ENCODE measurements around the gene SLC2A13. TPM values are rescaled to one million over a fixed set of nuclear protein-coding genes. Genes with fewer than 3 reads are reported as not detected.

Gene SLC2A13
- total and polyA plus RNA-seq, 10 of the 15 experiments (the other 5 are each of a cell fraction or from before 2014, with no cell fraction given) = 0.05 to 3.7 (median 0.25) TPM

DNA sequence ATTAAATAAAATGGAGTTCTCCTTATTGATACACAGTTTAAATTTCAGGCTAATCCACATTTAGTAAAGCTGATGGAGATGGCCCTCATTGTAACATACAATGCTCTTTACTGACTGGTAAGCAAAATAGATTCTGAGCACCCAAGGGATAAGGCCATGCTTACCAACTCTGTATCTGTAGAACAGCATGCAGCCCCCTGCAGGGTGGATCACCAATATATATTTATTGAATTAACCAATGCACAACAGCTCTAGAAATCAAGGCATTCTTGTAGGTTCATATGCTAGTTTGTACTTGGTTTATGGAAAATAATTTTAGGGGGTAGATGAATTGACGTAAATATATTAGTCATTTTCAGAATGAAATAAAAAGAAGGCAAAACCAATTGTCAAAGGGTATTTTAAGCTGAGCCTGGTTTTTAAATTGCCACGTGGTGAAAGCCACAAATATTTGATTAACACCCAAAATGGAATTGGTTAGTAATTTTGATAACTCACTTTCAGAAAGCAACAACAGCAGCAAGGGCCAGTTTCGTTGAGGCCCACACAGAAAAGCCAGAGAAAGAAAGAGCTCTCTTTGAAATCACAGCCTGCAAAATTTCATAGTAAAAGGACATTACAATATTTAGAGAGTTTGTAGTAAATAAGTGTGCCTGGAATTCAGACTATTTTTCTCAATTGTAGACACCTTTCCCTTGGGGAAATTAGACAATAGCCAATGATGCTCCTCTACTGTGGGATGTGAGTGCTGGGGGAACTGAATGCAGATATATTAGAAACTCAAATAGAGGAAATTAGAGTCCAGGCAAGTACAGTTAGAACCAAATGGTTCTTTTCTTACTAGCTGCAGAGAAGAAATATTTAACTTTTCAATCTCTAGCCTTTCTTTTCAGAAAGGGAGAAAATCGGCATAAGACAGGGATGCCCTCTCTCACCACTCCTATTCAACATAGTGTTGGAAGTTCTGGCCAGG is 270.1 kb downstream of the SLC2A13 start (continued):
- TF ChIP-seq KLF5 (IDR thresholded peaks at IDR 0.05; ENCODE audit: partially characterized antibody) = no peak
- TF ChIP-seq ZNF384 (IDR thresholded peaks at IDR 0.05; ENCODE audit: borderline replicate concordance, low read depth, low read length) = no peak
- TF ChIP-seq, protein P1, sequence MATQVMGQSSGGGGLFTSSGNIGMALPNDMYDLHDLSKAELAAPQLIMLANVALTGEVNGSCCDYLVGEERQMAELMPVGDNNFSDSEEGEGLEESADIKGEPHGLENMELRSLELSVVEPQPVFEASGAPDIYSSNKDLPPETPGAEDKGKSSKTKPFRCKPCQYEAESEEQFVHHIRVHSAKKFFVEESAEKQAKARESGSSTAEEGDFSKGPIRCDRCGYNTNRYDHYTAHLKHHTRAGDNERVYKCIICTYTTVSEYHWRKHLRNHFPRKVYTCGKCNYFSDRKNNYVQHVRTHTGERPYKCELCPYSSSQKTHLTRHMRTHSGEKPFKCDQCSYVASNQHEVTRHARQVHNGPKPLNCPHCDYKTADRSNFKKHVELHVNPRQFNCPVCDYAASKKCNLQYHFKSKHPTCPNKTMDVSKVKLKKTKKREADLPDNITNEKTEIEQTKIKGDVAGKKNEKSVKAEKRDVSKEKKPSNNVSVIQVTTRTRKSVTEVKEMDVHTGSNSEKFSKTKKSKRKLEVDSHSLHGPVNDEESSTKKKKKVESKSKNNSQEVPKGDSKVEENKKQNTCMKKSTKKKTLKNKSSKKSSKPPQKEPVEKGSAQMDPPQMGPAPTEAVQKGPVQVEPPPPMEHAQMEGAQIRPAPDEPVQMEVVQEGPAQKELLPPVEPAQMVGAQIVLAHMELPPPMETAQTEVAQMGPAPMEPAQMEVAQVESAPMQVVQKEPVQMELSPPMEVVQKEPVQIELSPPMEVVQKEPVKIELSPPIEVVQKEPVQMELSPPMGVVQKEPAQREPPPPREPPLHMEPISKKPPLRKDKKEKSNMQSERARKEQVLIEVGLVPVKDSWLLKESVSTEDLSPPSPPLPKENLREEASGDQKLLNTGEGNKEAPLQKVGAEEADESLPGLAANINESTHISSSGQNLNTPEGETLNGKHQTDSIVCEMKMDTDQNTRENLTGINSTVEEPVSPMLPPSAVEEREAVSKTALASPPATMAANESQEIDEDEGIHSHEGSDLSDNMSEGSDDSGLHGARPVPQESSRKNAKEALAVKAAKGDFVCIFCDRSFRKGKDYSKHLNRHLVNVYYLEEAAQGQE (IDR thresholded peaks at IDR 0.05; ENCODE audit: low read depth, low read length) = no peak
- TF ChIP-seq HDAC2 (IDR thresholded peaks at IDR 0.05) = no peak
- no peak for TF ChIP-seq FOXK2 (IDR thresholded peaks at IDR 0.05)
- TF ChIP-seq RUNX3 (IDR thresholded peaks at IDR 0.05; ENCODE audit: low read length) = peak; percentile 69
- TF ChIP-seq ZZZ3 (IDR thresholded peaks at IDR 0.05; ENCODE audit: control insufficient read depth, insufficient read length, low read depth) = no peak
- TF ChIP-seq USF2 (IDR thresholded peaks at IDR 0.05; ENCODE audit: borderline replicate concordance, low read depth, low read length) = no peak; the same call in 1 of the 2 replicates
- no peak for TF ChIP-seq NFXL1 (IDR thresholded peaks at IDR 0.05; ENCODE audit: borderline replicate concordance)
- peak; percentile 38 to 59; a peak in 2 of 4 replicates for TF ChIP-seq EP300 (IDR thresholded peaks at IDR 0.05; ENCODE audit: borderline replicate concordance in 1 of 2, control insufficient read depth in 1 of 2, low read depth in 2 of 2, low read length in 2 of 2)
- no peak for TF ChIP-seq IKZF2 (IDR thresholded peaks at IDR 0.05)
- TF ChIP-seq STAT3 (IDR thresholded peaks at IDR 0.05; ENCODE audit: low read depth, low read length) = no peak
- TF ChIP-seq SIX5 (IDR thresholded peaks at IDR 0.05; ENCODE audit: low read depth, low read length, severe bottlenecking) = no peak
- TF ChIP-seq RAD21 (IDR thresholded peaks at IDR 0.05; ENCODE audit: insufficient read depth, low read depth, low read length) = no peak
- TF ChIP-seq ZBTB40 (IDR thresholded peaks at IDR 0.05; ENCODE audit: borderline replicate concordance) = no peak
- no peak for TF ChIP-seq NR2C2 (IDR thresholded peaks at IDR 0.05; ENCODE audit: borderline replicate concordance, control insufficient read depth, insufficient read length, low read depth)
- TF ChIP-seq, protein P2, sequence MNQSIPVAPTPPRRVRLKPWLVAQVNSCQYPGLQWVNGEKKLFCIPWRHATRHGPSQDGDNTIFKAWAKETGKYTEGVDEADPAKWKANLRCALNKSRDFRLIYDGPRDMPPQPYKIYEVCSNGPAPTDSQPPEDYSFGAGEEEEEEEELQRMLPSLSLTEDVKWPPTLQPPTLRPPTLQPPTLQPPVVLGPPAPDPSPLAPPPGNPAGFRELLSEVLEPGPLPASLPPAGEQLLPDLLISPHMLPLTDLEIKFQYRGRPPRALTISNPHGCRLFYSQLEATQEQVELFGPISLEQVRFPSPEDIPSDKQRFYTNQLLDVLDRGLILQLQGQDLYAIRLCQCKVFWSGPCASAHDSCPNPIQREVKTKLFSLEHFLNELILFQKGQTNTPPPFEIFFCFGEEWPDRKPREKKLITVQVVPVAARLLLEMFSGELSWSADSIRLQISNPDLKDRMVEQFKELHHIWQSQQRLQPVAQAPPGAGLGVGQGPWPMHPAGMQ (IDR thresholded peaks at IDR 0.05; ENCODE audit: borderline replicate concordance) = no peak
- peak; percentile 54 for TF ChIP-seq RAD51 (IDR thresholded peaks at IDR 0.05)
- TF ChIP-seq CREM (IDR thresholded peaks at IDR 0.05; ENCODE audit: low read depth) = no peak

Measured in GM12878 (cell line).